Choroid plexus epithelial cell (primary cell): ENCODE results near the gene MTMR12.
"Not testable (repeated sequence)": the region's sequence is repeated elsewhere in the genome, so short reads cannot be mapped to it uniquely, and the experiment has no call there.

Experiments
- DNase-seq: peaks from one replicate; pipeline ENCODE4 v3.0.0-alpha.2; 2010; ENCODE audit warnings: low read depth
- H3K4me3 ChIP-seq: 2 replicates; pipeline ENCODE4 v1.5.1; 2011; ENCODE audit warnings: low read depth, mild to moderate bottlenecking, control low read depth, low read length, moderate library complexity
- TF ChIP-seq, protein P1 (sequence below): conservative IDR thresholded peaks from 2 replicates; pipeline ENCODE4 v1.5.1; 2011; ENCODE audit warnings: low read depth, mild to moderate bottlenecking, control low read depth, inconsistent platforms, low read length, moderate library complexity

The MTMR12 gene

GRCh38 chr5:32319392-32319791 is 6.7 kb upstream of the MTMR12 start:
- no peak for DNase-seq
- TF ChIP-seq, protein P1, sequence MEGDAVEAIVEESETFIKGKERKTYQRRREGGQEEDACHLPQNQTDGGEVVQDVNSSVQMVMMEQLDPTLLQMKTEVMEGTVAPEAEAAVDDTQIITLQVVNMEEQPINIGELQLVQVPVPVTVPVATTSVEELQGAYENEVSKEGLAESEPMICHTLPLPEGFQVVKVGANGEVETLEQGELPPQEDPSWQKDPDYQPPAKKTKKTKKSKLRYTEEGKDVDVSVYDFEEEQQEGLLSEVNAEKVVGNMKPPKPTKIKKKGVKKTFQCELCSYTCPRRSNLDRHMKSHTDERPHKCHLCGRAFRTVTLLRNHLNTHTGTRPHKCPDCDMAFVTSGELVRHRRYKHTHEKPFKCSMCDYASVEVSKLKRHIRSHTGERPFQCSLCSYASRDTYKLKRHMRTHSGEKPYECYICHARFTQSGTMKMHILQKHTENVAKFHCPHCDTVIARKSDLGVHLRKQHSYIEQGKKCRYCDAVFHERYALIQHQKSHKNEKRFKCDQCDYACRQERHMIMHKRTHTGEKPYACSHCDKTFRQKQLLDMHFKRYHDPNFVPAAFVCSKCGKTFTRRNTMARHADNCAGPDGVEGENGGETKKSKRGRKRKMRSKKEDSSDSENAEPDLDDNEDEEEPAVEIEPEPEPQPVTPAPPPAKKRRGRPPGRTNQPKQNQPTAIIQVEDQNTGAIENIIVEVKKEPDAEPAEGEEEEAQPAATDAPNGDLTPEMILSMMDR: no peak
- no peak overlapping the region for H3K4me3 ChIP-seq

DNA sequence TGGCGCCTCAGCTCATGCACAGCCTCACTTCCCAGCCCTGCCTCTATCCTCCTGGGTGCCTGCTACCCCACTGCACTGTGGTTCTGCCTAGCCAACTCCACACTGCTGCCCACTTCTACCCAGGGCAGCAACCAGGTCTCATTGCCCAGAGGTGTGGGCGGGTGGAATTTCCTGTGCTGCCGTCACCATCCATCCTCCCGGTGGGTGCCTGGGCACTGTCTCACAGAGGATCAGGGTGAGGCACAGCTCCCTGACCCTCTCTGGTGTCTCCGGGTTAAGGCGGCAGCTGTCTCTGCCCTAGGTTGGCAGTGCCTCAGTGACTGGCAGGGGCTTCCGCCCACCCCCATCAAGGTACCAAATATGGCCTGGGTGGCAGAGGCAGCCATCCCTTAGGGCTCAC is 4.3 kb upstream of the MTMR12 start:
- DNase-seq: no peak
- TF ChIP-seq, protein P1: no peak
- no peak overlapping the region for H3K4me3 ChIP-seq

GRCh38 chr5:32315221-32316014 is 2.7 kb upstream of the MTMR12 start:
- TF ChIP-seq, protein P1: no peak
- H3K4me3 ChIP-seq: no peak overlapping the region
- DNase-seq: no peak

DNA sequence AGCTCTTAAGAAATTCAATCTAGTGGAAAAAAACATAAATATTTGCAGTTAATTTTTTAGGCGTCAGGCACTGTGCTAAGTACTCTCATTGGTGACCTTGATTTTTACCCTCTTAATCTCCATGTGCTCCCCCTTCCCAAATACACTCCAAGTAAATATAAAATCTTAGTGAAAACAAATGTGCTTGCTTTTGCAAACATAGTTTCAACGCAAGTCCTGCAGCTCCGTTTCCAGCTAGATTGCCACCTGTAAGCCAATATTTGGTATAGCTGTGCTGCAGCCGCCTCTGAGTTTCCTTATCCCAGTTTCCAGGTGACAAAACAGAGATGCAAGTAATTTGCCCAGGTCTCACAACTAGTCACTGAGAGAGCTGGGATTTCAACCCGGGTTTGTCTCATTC is 1.9 kb upstream of the MTMR12 start:
- TF ChIP-seq, protein P1: no peak
- DNase-seq: no peak

DNA sequence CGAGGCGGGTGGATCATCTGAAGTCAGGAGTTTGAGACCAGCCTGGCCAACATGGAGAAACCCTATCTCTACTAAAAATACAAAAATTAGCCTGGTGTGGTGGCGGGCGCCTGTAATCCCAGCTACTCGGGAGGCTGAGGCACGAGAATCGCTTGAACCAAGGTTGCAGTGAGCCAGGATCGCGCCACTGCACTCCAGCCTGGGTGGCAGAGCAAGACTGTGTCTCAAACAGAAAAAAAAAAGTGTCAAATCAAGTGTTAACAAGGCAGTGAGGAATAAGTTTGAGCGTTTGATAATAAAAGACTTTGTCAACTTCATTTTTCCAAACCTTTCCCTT is 1.4 kb upstream of the MTMR12 start:
- not testable (repeated sequence) for DNase-seq, H3K4me3 ChIP-seq

More for the DNA sequence above, 1.9 kb upstream of the MTMR12 start:
- no peak overlapping the region for H3K4me3 ChIP-seq

GRCh38 chr5:32312197-32312594 is 543 bp downstream of the MTMR12 start:
- TF ChIP-seq, protein P1: no peak
- peak; percentile 62 for DNase-seq
- peak overlapping the region; percentile 83 for H3K4me3 ChIP-seq

DNA sequence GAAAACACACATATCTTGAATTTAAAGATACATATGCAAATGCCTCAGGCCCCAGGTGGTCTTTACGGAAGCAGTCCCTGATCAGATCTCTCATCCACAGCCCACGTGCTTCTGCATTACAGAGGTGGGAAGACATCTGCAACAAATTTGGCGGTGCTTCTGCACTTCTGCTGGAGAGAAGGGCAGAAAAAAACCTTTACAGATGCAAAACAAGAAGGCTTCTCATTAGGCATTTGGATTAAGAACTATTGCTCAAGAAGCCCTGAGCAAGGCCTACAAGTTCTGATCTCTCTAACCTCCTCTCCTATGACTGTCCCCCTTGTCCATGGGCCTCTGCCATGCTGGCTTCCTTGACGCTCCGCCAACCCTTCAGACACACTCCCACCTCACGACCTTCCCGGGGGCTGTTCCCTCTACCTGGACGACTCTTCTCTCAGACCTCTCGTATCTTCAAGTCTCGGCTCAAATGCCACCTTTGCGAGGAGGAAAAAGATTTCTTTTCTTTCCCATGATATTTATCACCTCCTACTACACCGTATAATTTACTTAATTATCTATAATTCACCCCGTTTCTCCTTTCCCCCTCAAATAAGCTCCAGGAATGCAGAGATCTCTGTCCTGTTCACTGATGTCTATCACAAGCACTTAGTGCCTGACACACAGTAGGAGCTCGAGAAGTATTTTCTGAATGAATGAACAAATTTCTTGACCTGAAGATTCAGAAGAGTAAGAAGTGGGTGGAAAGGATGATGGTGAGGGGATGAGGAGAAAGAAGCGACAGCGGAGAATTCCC is 1.1 kb downstream of the MTMR12 start:
- H3K4me3 ChIP-seq: peak overlapping the region; percentile 83
- TF ChIP-seq, protein P1: no peak
- DNase-seq: peak; percentile 13
